Suppressor macrophage treated with lipopolysaccharide for 4 hours (primary cell): Measurements from ENCODE around the gene SLC43A2.
A peak's percentile ranks its signal among the peaks of the same experiment; 100 is the strongest.
"Not testable (repeated sequence)": the region's sequence is repeated elsewhere in the genome, so short reads cannot be mapped to it uniquely, and the experiment has no call there.

Source experiments
- DNase-seq: peaks from one replicate; pipeline ENCODE4 v3.0.0-alpha.2; 2020

SLC43A2 gene

DNA sequence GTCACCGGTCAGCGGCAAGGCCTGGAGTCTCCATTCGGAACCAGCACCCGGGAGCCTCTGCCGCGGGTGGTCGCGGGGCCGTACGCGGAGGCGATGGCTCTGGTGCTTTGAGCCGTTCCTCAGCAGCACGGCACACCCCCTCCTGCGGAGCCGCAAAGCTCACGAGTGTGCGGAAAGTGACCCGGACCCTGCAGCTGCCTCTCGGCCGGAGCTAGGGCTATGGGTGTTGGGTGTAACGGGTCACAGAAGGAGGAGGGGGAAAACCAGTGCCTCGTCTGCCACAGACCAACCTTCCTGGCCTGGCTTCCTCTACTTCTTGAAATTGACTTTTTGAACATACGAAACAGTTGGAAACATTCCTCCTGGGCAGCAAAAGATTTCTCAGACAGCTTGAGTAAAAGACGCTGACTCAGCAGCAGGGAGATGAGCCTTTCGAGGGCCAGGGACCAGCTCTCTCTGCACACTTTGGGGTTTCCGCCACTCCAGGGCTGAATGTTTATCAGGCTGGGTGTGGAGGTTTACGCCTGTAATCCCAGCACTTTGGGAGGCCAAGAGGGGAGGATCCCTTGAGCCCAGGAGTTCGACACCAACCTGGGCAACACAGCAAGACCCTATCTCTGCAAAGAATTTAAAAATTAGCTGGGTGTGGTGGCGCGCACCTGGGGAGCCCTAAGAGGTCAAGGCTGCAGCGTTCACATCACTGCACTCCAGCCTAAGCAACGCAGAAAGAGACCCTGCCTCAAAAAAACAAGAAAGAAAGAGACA is 39.6 kb downstream of the SLC43A2 start:
- DNase-seq = peak; percentile 79

DNA sequence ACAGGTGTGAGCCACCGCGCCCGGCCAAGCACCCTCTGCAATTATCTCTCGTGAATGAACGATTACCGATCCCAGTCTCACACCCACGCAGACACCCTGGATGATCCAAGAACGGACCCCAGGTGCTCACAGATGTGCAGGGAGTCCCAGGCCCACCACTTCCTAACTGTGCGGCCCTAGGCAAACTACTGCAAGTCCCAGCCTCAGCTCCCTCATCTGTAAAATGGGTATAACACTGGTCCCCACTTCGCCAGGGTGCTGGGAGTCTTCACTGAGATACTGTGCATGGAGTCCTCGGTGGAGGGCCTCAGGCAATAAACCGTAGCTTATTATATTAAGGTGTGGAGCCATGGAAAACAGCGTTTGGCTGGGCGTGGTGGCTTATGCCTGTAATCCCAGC is 44.5 kb downstream of the SLC43A2 start:
- no peak for DNase-seq

DNA sequence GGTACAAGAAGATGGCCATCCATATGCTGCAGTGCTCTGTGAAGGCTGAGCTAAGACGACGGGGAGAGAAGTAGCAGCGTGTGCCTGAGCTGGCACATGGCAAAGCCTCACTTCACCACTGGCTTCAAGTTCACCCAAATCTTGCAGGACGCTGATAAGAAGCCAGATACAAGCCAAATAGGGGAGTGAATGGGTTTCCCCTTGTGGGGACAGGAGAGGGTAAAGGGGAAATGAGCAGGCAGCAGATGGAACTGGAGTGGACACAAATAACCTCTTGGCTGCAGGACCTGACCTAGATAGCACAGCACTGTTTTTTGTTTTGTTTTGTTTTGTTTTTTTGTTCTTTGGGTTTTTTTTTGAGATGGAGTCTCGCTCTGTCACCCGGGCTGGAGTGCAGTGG is 45.1 kb downstream of the SLC43A2 start:
- no peak for DNase-seq

DNA sequence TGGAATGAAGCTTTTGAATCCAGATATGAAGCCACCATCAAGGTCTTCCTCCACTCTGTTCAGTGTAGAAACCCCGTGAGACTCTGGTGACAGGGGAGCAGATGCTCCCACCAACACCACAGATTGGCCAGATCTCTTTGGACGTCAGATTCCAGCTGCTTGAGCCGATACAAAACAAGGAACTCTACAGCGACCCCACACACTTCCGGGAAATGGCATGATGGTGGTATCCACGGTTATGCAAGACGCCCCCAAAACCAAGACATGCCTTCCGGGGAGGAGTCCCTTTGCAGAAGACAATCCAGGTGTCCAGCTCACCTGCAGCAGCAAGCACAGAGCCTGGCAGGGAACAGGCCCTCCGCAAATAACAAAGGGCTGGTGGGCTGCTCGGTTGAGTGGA is 46.3 kb downstream of the SLC43A2 start:
- peak; percentile 53 for DNase-seq

DNA sequence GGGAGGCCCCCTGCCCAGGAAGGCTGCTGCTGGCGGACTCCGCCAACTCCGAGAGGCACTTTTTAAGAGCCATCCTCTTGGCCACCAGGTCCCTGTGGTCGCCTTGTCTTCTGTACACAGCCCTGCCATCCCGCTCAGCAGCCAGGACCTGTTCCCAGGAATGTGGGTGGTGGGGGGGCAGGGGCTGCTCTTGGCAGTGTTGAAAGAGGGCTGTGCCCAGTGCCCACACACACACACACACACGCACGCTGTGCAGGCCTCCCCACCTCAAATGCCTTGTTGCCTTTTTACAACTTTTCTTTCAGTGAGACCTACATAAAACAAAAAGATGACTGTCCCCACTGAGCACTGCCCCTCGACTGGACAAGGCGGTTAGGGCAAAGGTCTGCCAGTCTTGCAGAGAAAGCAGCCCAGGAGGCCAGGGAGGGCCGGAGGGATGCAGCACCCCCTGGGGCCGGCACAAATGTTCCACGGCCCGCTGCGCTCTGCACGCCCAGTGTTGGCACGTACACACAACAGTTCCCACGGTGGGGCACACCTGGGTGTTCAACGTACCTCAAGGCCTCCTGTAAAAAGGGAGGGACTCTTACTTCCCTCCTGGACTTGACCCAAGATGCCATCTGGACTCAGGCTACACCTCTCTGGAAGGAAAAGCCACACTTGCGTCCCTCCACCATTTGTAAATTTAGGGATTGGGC is 47.5 kb downstream of the SLC43A2 start:
- no peak for DNase-seq

DNA sequence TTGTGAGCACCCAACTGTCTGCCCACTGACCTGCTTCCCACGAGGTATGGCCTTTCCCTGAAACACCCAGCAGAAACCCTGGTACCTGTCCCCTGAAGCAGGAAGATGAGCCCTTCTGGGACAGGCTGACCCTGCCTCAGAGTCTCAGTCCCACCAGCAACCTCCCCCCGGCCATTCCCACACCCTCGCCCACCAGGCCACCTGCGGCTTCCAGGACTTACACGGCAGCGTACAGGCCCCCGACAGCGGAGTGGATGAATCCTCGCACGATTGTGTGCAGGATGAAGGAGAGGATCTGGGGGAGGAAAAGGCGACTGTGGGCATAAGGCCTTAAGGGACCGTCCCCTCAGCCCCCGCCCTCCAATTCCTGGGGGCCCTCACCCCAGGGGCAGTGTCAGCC is 50.6 kb downstream of the SLC43A2 start:
- no peak for DNase-seq

DNA sequence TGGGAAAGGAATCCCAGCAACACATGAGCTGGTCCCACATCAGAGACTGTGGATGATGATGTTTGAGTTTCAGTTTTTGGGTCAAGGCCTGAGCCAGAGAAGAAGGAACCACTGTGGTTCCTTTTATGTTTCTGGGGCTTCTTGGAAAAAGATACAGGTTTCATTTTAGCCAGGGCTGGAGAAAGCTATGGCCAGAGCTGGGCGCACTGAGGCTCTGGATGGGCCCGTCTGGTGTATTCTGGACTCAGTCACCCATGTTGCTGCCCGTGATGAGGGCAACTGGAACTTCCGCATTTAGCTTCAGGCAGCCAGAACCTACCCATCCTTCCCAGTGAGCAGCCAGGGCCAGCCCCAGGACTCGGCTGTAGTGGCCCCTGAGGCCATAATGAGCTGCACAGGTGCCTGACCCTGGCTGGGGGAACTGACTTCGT is 51.0 kb downstream of the SLC43A2 start:
- DNase-seq = no peak

DNA sequence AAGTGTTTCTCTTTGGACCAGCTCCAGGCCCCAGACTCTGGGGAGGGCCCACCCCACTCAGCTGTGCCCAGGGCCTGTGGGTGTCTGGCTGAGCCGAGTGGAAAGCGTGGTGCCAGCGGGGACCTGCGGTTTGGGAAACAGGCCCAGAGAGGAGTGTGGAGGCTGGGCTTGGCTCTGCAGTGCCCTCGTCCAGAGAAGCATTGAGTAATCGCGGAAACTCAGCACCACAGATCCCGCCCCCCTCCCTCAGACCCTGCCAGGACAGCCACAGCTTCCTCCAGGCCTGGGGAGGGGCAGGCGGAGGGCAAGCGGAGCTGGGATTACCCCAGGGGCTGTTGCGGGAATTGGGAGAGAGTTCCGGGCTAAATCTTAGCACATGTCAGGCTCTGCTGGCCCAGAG is 51.5 kb downstream of the SLC43A2 start:
- DNase-seq = peak; percentile 99

DNA sequence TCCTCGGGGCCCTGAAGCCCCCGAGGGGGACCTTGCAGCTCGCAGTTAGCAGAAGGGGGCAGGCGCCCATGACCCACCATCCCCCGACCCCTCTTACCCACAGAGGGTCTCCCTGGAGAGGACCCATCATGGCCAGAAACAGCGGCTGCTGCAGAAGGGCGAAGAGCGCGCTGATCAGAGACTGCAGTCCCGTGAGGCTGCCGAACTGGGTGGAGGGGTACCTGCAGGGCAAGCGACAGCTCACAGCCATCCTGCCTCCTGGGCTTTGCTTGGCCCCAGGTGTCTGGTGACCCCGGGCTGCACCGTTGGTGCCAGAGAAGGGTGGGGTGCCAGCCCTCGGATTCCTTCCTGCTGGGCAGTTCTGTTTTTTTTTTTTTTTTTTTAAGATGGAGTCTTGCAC is 52.1 kb downstream of the SLC43A2 start:
- no peak for DNase-seq

DNA sequence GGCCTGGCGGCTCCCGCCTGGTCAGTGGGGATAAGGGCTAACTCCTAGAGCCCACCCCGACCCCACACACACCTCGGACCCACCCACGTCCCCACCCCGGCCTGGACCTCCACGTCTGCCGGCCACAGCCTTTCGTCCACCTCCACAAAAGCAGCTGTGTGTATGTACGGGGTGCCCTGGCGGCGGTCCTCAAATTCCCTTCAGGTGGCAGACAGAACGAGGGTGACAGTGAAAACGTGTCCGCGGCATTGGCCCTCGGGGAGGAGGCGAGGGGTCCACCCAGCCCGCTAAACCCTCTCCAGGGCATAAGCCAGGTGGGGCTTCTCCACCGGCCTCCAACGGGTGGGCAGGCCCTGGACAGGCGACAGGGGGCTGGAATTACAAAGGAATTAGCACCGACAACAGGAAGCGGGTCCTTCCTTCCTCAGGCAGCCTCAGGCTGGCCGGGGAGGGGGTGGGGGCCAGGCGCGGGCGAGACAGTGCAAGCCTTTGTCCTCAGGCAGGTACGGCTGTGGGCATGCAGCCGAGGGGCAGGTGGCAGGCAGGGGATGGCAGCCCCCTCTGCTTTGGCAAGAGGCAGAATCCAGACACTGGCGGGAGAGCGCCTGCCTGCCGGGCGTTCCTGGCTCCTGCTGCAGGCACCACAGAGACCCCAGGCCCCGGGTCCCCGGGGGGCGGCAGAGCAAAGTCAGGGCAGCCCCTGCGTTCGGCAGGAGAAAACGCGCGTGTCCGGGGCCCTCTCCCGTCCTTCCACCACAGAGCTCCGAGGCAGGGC is 53.8 kb downstream of the SLC43A2 start:
- DNase-seq = no peak

DNA sequence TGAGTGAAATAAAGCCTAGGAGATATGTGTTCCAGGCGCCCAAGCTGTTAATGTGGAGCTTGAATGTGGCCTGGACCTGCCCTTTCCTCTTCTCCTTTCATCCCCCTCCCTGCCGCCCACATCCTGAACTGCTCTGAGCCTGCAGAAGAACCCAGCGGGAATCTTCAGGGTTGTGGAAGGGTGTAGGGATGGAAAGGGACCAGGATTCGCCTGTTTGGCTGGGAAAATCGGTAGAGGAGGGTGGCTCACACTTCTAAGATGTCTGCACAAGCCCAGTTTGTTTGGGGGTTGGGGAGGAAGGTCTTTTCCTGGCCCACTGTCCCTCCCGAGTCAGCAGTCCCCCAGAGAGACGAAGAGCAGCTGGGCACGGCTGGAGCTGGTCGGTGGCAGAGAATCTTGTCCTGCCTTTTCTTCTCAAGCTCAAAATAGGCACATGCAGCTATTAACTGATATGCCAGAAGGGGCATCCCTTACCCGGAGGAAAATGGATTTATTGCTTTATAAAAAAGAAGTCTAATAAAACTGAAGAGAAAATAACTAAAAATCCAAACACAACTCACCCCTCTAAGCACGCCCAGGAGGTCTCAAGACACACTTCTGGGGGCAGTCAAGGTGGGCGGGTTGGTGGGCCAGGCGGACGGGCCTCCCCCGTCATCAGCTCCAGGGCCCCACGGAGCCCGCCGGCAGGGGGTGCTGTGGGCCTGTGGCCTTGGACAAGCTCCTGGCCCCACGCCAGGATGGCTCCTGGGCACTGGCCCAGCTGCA is 54.5 kb downstream of the SLC43A2 start:
- DNase-seq = peak; percentile 94

DNA sequence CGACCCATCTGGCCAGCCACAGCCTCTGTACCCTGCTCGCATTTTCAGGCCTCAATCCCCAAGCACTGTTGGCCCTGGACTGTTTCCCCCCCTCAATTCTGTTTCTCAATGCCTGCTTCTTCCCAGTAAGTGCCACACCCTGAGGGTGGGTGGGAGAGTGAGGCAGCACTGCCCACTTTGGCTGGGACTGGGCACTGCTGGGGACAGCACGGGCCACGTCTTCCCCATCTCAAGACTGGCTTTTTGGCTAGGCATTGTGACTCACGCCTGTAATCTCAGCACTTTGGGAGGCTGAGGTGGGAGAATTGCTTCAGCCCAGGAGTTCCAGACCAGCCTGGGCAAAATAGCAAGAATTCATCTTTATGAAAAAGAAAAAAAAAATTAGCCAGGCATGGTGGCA is 56.0 kb downstream of the SLC43A2 start:
- peak; percentile 84 for DNase-seq

DNA sequence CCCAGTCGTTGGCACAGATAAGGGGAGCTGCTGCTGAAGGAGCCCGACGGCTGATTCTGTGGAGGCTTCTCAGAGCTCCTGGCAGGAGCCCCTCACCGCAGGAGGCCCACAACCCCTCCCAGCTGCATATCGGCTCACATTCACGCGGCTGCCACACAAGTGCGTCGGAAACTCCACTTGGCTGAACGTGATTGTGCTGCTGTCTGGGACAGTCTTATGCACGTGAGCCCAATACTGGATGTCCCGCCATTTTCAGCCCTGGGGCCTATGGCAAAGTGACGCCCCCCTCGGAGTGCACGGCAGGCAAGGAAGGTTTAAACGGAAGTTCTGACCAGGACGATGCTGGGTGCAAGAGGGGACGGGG is 57.3 kb downstream of the SLC43A2 start:
- no peak for DNase-seq

DNA sequence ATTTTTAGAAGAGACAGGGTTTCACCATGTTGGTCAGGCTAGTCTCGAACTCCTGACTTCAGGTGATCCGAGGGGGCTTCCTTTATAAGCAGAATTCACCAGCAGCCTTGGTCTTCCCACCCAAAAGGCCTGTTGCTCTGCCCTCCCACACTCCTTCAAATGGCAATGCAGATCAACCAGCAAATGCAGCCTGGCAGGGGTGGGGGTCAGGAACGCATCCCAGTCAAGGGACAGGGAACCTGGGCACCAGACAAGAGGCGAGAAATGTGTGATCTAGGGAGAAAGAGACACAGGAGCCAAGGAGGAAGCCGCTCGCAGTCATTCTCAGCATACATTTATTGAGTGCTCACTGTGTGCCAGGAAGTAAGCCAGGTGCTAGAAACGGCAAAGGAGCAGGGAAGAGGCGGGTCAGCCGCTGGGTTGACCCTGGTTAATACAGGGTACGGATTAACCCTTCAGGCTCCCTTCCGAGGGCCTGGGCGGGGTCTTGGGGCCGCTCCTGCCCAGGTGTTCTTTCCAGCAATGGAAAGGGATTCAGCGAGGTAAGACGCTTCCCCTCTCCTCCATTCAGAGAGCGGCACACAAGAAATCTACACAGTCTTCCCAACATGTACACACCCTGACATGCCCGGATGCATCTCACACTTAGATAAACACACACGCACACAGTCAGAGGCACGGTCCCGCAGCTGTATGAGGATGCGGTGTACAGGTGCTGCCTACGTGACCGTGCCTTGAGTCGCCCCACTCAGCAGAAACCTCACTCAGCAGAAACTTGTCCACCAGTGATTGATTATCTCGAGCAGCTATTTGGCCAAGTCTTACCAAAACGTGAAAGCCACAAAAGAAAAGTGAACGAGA is 59.5 kb downstream of the SLC43A2 start:
- DNase-seq = no peak

DNA sequence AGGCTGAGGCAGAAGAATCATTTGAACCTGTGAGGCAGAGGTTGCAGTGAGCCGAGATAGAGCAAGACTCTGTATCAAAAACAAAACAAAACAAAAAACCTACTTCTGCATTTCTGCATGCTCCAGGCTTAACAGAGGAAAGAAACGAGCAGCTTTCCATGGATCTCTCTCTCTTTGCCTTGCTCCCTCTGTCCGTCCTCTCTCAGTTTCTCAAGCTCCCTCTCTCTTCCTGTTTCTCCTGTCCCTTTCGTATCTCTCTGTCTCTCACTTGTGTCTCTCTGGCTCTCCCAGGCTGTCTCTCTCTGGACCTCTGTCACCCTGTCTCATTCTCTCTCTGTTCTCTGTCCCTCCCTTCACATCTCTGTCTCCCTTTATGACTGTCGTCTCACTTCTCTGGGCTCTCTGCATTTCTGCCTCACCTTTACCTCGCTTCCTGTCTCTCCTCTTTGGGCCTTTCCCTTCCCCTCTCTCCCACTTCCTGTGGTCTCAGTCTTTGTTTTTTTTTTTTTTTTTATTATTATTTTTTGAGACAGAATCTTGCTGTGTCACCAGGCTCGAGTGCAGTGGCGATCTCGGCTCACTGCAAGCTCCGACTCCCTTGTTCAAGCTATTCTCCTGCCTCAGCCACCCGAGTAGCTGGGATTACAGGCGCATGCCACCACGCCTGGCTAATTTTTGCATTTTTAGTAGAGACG is 62.0 kb downstream of the SLC43A2 start:
- peak; percentile 68 for DNase-seq

DNA sequence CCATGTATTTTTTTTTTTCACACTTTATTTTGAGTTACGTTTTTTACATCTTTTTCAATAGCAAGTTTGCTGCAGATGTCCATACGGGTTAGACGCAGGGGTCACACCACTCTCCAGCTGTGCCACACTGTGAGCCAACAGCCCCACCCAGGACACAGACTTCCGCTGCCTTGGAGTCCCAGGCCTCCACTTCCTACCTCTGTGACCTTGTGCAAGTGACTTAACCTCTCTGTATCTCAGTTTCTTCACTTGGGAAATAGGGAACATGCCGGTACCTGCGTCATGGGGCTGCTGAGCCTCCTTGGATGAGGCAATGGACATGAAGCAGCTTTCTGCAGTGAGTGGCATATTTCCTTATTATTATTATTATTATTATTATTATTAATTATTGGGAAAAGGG is 62.8 kb downstream of the SLC43A2 start:
- DNase-seq = peak; percentile 56

DNA sequence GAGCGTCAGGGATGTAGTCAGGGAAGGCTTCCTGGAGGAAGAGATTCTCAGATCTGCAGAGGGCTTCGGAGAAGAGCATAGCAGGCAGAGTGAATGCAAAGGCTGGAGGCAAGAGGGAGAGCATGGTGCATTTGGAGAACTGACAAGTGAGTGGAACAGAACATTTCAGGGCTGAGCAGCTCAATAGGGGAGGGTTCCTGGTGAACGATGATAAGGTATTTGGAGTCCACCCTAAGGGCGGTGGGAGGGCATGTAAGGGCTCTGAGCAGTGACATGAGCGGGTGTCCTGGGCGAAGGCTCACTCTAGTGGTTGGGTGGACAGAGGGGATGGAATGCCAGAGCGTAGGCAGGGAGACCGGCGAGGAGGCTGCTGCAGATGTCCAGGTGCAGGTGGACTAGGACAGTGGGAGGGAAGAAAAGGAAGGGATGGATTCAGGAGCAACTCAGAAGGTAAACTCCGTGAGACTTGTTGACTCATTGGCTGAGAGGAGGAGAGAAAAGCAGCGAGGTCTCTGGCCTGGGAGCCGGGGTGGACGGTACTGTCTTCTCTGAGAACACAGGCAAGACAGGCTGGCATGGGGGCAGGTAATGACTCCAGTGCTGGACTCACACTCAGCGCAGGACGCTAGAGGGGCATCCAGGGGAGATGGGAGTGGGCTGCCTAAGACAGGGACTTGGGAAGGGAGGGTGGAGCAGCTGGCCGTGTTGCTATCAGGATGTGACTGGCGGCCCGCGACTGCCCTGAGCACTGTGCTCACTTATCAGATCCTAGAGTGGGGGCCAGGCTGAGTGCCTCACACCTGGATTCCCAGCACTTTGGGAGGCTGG is 64.6 kb downstream of the SLC43A2 start:
- DNase-seq = no peak

DNA sequence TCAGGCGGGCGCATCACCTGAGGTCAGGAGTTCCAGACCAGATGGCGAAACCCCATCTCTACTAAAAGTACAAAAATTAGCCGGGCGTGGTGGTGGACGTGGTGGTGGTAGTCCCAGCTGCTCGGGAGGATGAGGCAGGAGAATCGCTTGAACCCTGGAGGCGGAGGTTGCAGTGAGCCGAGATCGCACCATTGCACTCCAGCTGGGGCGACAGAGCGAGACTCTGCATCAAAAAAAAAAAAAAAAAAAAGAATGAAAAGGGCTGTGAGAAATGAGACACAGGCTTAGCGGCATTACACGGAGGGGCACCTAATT is 65.2 kb downstream of the SLC43A2 start:
- not testable (repeated sequence) for DNase-seq

DNA sequence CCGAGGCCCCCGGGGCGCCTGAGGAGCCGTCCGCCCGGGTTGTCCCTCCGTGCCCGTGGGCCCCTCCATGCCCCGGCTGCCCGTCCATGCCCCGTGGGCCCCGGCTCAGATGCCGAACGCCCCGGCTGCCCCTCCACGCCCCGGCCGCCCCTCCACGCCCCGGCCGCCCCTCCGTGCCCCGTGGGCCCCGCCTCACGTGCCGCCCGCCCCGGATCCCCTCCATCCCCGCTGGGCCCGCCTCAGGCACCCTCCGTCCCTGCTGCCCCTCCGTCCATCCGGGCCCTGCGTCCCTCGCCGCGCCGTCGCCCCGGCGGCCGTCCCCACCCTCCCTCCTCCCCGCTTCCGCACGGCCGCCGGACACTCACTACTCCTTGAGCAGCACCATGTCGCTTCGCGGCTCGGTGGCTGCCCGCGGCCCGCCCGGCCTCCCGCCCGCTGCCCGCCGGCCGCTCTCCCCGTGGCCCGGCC is 66.4 kb downstream of the SLC43A2 start:
- peak; percentile 57 for DNase-seq

DNA sequence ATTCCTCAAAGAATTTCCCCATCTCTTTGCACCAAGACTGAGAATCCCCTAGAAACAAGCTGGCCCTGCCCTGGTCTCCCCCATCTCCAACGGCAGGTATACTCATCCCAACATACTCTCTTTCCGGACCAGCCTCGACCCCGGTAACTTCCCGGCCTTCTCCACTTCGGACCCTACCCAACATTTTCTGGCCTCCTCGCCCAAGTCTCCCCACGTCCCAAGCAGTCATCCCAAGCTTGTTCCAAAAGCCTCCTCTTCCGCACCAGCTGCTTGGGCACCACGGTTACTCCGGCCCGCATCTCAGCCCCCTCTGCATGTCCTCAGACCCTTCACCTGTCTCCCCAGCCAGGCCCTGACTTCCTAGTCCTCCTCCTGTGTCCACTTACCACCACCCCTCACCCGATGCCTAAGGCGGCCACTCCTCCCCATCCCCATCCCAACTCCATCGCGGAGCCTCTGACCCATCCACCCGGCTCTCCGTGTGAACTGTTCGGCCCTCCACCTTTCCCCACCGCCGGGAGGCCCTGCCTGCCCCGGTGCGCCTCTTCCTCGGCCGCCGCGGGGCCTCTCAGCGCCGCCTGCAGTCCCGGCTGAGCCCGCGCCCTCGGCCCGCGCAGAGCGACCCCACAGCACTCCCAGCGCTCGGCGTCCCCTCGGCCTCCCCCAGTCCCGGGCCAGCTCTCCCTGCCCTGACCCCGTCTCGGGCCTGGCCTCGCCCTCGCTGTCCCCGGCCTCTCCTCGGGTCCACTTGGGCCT is 67.0 kb downstream of the SLC43A2 start:
- DNase-seq = no peak
